Keratinocyte (primary cell): ENCODE measurements around the gene RAB8A. TPM values are rescaled to one million over a fixed set of nuclear protein-coding genes. Genes with fewer than 3 reads are reported as not detected.

ENCODE experiments used
- DNase-seq: peaks from one replicate; pipeline ENCODE4 v3.0.0-alpha.2; 2011; ENCODE audit warnings: low read depth, missing footprints, low spot score
- FAIRE-seq: peaks from 2 replicates; lab custom pipeline; 2011; peaks lifted over from hg19 to GRCh38; lab: Jason Lieb, UNC
- H2AFZ ChIP-seq: 2 replicates; pipeline ENCODE4 v1.6.0; 2012; ENCODE audit warnings: low read length, control low read depth, inconsistent platforms; ENCODE audit not compliant: control insufficient read depth
- H3K27ac ChIP-seq: 2 replicates; pipeline ENCODE4 v1.5.1; 2011; ENCODE audit warnings: low read length; ENCODE audit not compliant: control insufficient read depth, insufficient read depth
- H3K27me3 ChIP-seq: 3 replicates; pipeline ENCODE4 v1.6.0; 2011; ENCODE audit warnings: low read length; ENCODE audit not compliant: control insufficient read depth, insufficient read depth; ENCODE audit errors: extremely low read depth
- H3K36me3 ChIP-seq, 2 experiments: 2 replicates in 1 of 2; 3 replicates in 1 of 2; pipeline ENCODE4 v1.5.1; 2011; ENCODE audit warnings: low read length in 2 of 2, mild to moderate bottlenecking in 1 of 2; ENCODE audit not compliant: control insufficient read depth in 2 of 2, insufficient read depth in 2 of 2; ENCODE audit errors: extremely low read depth in 1 of 2
- H3K4me1 ChIP-seq: 3 replicates; pipeline ENCODE4 v1.5.1; 2011; ENCODE audit warnings: low read length; ENCODE audit not compliant: control insufficient read depth, insufficient read depth; ENCODE audit errors: extremely low read depth
- H3K4me2 ChIP-seq: 3 replicates; pipeline ENCODE4 v1.6.0; 2011; ENCODE audit warnings: low read depth, low read length; ENCODE audit not compliant: control insufficient read depth, insufficient read depth; ENCODE audit errors: extremely low read depth
- H3K4me3 ChIP-seq, 3 experiments: fragments of 200-600 bp in 1 of 3; sonication (generic) in 1 of 3; 2 replicates in 2 of 3; 3 replicates in 1 of 3; pipeline ENCODE4 v1.5.1; 2011 to 2016; ENCODE audit warnings: low read length in 3 of 3, mild to moderate bottlenecking in 3 of 3, control low read depth in 2 of 3, inconsistent platforms in 1 of 3, low read depth in 1 of 3, mixed read lengths in 1 of 3, mixed run types in 1 of 3, moderate library complexity in 1 of 3; ENCODE audit not compliant: control insufficient read depth in 2 of 3, insufficient read depth in 2 of 3; ENCODE audit errors: extremely low read depth in 1 of 3
- H3K79me2 ChIP-seq: 2 replicates; pipeline ENCODE4 v1.6.0; 2012; ENCODE audit warnings: low read length; ENCODE audit not compliant: control insufficient read depth, insufficient read depth
- H3K9ac ChIP-seq: 3 replicates; pipeline ENCODE4 v1.6.0; 2011; ENCODE audit warnings: low read length; ENCODE audit not compliant: control insufficient read depth, insufficient read depth; ENCODE audit errors: extremely low read depth
- H3K9me1 ChIP-seq: 3 replicates; pipeline ENCODE4 v1.6.0; 2011; ENCODE audit warnings: low read length; ENCODE audit not compliant: control insufficient read depth, insufficient read depth; ENCODE audit errors: extremely low read depth
- H3K9me3 ChIP-seq: 2 replicates; pipeline ENCODE4 v1.5.1; 2012; ENCODE audit warnings: low read depth, low read length; ENCODE audit not compliant: control insufficient read depth
- H4K20me1 ChIP-seq: 3 replicates; pipeline ENCODE4 v1.6.0; 2011; ENCODE audit warnings: low read length; ENCODE audit not compliant: control insufficient read depth, insufficient read depth; ENCODE audit errors: extremely low read depth
- EZH2 ChIP-seq: IDR thresholded peaks from one replicate; pipeline ENCODE4 v1.6.1; 2012; ENCODE audit warnings: inconsistent platforms, mild to moderate bottlenecking, low read length, moderate library complexity
- dilution Hi-C: fragments of 300-500 bp; cut with MboI; formaldehyde crosslinking; loops from one replicate; pipeline ENCODE4 v1.7.0; 2020; ENCODE audit warnings: low sequenced_read_pairs; ENCODE audit not compliant: extremely low pct_ligation_motif_present
- polyA plus RNA-seq, 5 experiments: library from polyadenylated mRNA; depleted of rRNA in 3 of 5; stranded (reverse) in 3 of 5; stranded (forward) in 1 of 5; unstranded in 1 of 5; fragments of >200 nt; gene quantifications; 1 replicate in 1 of 5; 2 replicates in 3 of 5; 3 replicates in 1 of 5; pipeline versions ENCODE4 v1.2.1 to v1.2.3, GENCODE V29; 2011 to 2012; ENCODE audit warnings: missing spikeins in 2 of 5, low read depth in 1 of 5, low replicate concordance in 1 of 5
- TF ChIP-seq, protein P1 (sequence below), 3 experiments: IDR thresholded peaks in 1 of 3; conservative IDR thresholded peaks in 1 of 3; optimal IDR thresholded peaks in 1 of 3; 2 replicates in 2 of 3; 3 replicates in 1 of 3; pipeline versions ENCODE3 to v1.5.1; 2011; ENCODE audit warnings: low read length in 3 of 3, mild to moderate bottlenecking in 3 of 3, moderate library complexity in 2 of 3, control low read depth in 1 of 3, inconsistent platforms in 1 of 3; ENCODE audit not compliant: insufficient read depth in 2 of 3; ENCODE audit errors: extremely low read depth in 1 of 3

The RAB8A gene
- polyA plus RNA-seq, 1 donor (not counting 4 experiments of a cell fraction or from before 2014, with no cell fraction given), result 95.1 TPM

GRCh38 chr19:16139752-16140151 is 28.1 kb downstream of the RAB8A start:
- Histone ChIP-seq H4K20me1 (no peaks in the 10 kb centered on the region), H3K4me3 (no peak overlapping the region), H3K9me3 (no peaks in the 10 kb centered on the region), H3K4me2 (no peak overlapping the region), H3K9me1 (no peaks in the 10 kb centered on the region), H3K27me3 (no peaks in the 10 kb centered on the region), H3K4me1 (peaks cover 5% of the 10 kb centered on the region), H2AFZ (no peak overlapping the region), H3K9ac (no peak overlapping the region), H3K27ac (no peak overlapping the region), H3K79me2 (no peaks in the 10 kb centered on the region), H3K36me3 (no peaks in the 10 kb centered on the region)
- FAIRE-seq, result no peak
- dilution Hi-C loops, result no loop called here
- no peak for DNase-seq
- no peak for TF ChIP-seq EZH2
- TF ChIP-seq, protein P1, sequence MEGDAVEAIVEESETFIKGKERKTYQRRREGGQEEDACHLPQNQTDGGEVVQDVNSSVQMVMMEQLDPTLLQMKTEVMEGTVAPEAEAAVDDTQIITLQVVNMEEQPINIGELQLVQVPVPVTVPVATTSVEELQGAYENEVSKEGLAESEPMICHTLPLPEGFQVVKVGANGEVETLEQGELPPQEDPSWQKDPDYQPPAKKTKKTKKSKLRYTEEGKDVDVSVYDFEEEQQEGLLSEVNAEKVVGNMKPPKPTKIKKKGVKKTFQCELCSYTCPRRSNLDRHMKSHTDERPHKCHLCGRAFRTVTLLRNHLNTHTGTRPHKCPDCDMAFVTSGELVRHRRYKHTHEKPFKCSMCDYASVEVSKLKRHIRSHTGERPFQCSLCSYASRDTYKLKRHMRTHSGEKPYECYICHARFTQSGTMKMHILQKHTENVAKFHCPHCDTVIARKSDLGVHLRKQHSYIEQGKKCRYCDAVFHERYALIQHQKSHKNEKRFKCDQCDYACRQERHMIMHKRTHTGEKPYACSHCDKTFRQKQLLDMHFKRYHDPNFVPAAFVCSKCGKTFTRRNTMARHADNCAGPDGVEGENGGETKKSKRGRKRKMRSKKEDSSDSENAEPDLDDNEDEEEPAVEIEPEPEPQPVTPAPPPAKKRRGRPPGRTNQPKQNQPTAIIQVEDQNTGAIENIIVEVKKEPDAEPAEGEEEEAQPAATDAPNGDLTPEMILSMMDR (optimal IDR thresholded peaks at IDR 0.05 in 1 of 3, IDR thresholded peaks at IDR 0.05 in 1 of 3, conservative IDR thresholded peaks at IDR 0.05 in 1 of 3; ENCODE audit: extremely low read depth in 1 of 3, insufficient read depth in 2 of 3, low read length in 3 of 3), result no peak

DNA sequence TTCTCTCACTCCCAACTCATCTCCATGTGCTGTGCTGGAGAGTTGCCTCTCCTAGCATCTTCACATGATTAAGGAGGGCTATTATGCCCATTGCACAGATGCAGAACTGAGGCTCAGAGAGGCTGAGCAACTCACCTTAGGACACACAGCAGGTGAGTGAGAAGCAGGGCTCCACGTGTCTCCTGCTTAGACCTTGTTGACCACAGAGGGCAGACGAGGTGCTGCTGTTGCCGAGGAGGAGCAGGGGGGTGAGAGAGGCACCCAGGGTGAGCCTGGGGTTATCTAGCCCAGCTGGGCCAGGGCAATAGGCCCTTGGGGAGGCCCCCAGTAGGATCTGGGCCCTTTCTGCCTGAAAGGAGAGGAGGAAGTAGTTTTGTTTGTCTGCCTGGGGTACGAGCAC is 29.4 kb downstream of the RAB8A start:
- dilution Hi-C loops, result no loop called here
- Histone ChIP-seq H3K4me3 (no peak overlapping the region), H3K4me1 (peaks cover 5% of the 10 kb centered on the region), H3K79me2 (no peaks in the 10 kb centered on the region), H3K27ac (no peak overlapping the region), H4K20me1 (no peaks in the 10 kb centered on the region), H3K9me3 (no peaks in the 10 kb centered on the region), H3K27me3 (no peaks in the 10 kb centered on the region), H2AFZ (no peak overlapping the region), H3K9me1 (no peaks in the 10 kb centered on the region), H3K9ac (no peak overlapping the region), H3K4me2 (no peak overlapping the region), H3K36me3 (no peaks in the 10 kb centered on the region)
- DNase-seq (no peak), FAIRE-seq (no peak)
- no peak for TF ChIP-seq EZH2
- TF ChIP-seq, protein P1 (optimal IDR thresholded peaks at IDR 0.05 in 1 of 3, IDR thresholded peaks at IDR 0.05 in 1 of 3, conservative IDR thresholded peaks at IDR 0.05 in 1 of 3; ENCODE audit: extremely low read depth in 1 of 3, insufficient read depth in 2 of 3, low read length in 3 of 3), result no peak
